K562 (cell line): ENCODE data around the gene POLR2L. TPM values are rescaled to one million over a fixed set of nuclear protein-coding genes. Genes with fewer than 3 reads are reported as not detected.

Source experiments
- BRCA1 ChIP-seq, 2 experiments: fragments of 450-650 bp in 1 of 2; sonication (generic) in 1 of 2; formaldehyde crosslinking in 1 of 2; IDR thresholded peaks; 2 replicates each; pipeline versions ENCODE4 v1.5.0 to v1.6.1; 2017 to 2020; ENCODE audit warnings: mild to moderate bottlenecking in 1 of 2, missing genetic modification reagents in 1 of 2
- EP400 ChIP-seq: fragments of 450-650 bp; IDR thresholded peaks from 2 replicates; pipeline ENCODE4 v1.6.1; 2017; ENCODE audit warnings: antibody characterized with exemption, mild to moderate bottlenecking, moderate library complexity
- FIP1L1 ChIP-seq: fragments of 200-400 bp; formaldehyde crosslinking; IDR thresholded peaks from 2 replicates; pipeline ENCODE4 v1.6.1; 2018; ENCODE audit warnings: mild to moderate bottlenecking, low read depth, low read length; ENCODE audit not compliant: poor library complexity, severe bottlenecking
- GABPB1 ChIP-seq: sonication (generic); formaldehyde crosslinking; IDR thresholded peaks from 2 replicates; pipeline ENCODE4 v1.8.0; 2022; ENCODE audit warnings: mild to moderate bottlenecking, missing genetic modification reagents
- GABPB2 ChIP-seq: fragments of 250-450 bp; sonication (Bioruptor Pico); conservative IDR thresholded peaks from 2 replicates; pipeline ENCODE4 v1.5.1; 2021; ENCODE audit warnings: mild to moderate bottlenecking
- JUN ChIP-seq, 2 experiments: sonication (generic) in 1 of 2; formaldehyde crosslinking in 1 of 2; IDR thresholded peaks; 2 replicates each; pipeline versions ENCODE4 v1.6.1 to v1.8.0; 2012 to 2022; ENCODE audit warnings: borderline replicate concordance in 2 of 2, mild to moderate bottlenecking in 2 of 2, improper control_type of control experiment in 1 of 2, low read depth in 1 of 2, low read length in 1 of 2, missing genetic modification reagents in 1 of 2
- MTA2 ChIP-seq: fragments of 450-650 bp; IDR thresholded peaks from 2 replicates; pipeline ENCODE4 v1.6.1; 2016; ENCODE audit warnings: low read depth
- NFRKB ChIP-seq: fragments of 450-650 bp; IDR thresholded peaks from 2 replicates; pipeline ENCODE4 v1.6.1; 2016; ENCODE audit warnings: low read depth
- STAG1 ChIP-seq: sonication (generic); formaldehyde crosslinking; IDR thresholded peaks from 2 replicates; pipeline ENCODE4 v1.5.0; 2020; ENCODE audit warnings: missing genetic modification reagents, borderline replicate concordance
- TBL1XR1 ChIP-seq, 2 experiments: IDR thresholded peaks; 2 replicates each; pipeline ENCODE4 v1.6.1; 2012; ENCODE audit warnings: improper control_type of control experiment in 2 of 2, low read length in 2 of 2, mild to moderate bottlenecking in 1 of 2
- WHSC1 ChIP-seq: IDR thresholded peaks from one replicate; pipeline ENCODE4 v1.6.1; 2012; ENCODE audit warnings: low read length, control low read depth, inconsistent platforms
- ZNF239 ChIP-seq: fragments of 250-450 bp; sonication (Bioruptor Pico); IDR thresholded peaks from 2 replicates; pipeline ENCODE4 v1.4.0; 2020; ENCODE audit warnings: mild to moderate bottlenecking
- ZNF311 ChIP-seq: fragments of 250-450 bp; sonication (Bioruptor Pico); IDR thresholded peaks from 2 replicates; pipeline ENCODE4 v1.4.0; 2020; ENCODE audit warnings: mild to moderate bottlenecking, moderate library complexity
- polyA plus RNA-seq, 8 experiments: library from polyadenylated mRNA; depleted of rRNA in 4 of 8; stranded (reverse) in 5 of 8; unstranded in 3 of 8; fragments of >200 nt; fragmentation: Nextera tagmentation in 2 of 8; fragmentation: Illumina TruSeq in 1 of 8; extraction: Ambion mirVana in 2 of 8; extraction: Trizol in 1 of 8; gene quantifications; 2 replicates each; pipeline versions ENCODE4 v1.2.1 to v1.2.3, GENCODE V29; 2011 to 2014; ENCODE audit warnings: inconsistent platforms in 1 of 8, missing spikeins in 1 of 8
- total RNA-seq, 7 experiments: library from RNA; depleted of rRNA in 6 of 7; stranded (reverse); fragments of >200 nt in 6 of 7; fragmentation: Illumina TruSeq in 2 of 7; extraction: Trizol in 2 of 7; gene quantifications; 2 replicates each; pipeline versions ENCODE4 v1.2.1 to v1.2.3, GENCODE V29; 2011 to 2021; ENCODE audit warnings: low replicate concordance in 1 of 7
- TF ChIP-seq, protein P1 (sequence below): sonication (generic); formaldehyde crosslinking; IDR thresholded peaks from 2 replicates; pipeline ENCODE4 v1.8.1; 2023; ENCODE audit warnings: mild to moderate bottlenecking, missing genetic modification reagents
- TF ChIP-seq, protein P2 (sequence below): fragments of 450-650 bp; IDR thresholded peaks from 2 replicates; pipeline ENCODE4 v1.7.0; 2016; ENCODE audit warnings: borderline replicate concordance
- TF ChIP-seq, protein P3 (sequence below): sonication (generic); formaldehyde crosslinking; IDR thresholded peaks from 2 replicates; pipeline ENCODE4 v1.8.1; 2023; ENCODE audit warnings: mild to moderate bottlenecking, missing genetic modification reagents
- TF ChIP-seq, protein P4 (sequence below): sonication (generic); formaldehyde crosslinking; IDR thresholded peaks from 2 replicates; pipeline ENCODE4 v1.8.1; 2023; ENCODE audit warnings: mild to moderate bottlenecking, missing genetic modification reagents

Gene POLR2L
- total and polyA plus RNA-seq, 9 of the 15 experiments (the other 6 are each of a cell fraction or from before 2014, with no cell fraction given): 38.3 to 688 (median 108) TPM

DNA sequence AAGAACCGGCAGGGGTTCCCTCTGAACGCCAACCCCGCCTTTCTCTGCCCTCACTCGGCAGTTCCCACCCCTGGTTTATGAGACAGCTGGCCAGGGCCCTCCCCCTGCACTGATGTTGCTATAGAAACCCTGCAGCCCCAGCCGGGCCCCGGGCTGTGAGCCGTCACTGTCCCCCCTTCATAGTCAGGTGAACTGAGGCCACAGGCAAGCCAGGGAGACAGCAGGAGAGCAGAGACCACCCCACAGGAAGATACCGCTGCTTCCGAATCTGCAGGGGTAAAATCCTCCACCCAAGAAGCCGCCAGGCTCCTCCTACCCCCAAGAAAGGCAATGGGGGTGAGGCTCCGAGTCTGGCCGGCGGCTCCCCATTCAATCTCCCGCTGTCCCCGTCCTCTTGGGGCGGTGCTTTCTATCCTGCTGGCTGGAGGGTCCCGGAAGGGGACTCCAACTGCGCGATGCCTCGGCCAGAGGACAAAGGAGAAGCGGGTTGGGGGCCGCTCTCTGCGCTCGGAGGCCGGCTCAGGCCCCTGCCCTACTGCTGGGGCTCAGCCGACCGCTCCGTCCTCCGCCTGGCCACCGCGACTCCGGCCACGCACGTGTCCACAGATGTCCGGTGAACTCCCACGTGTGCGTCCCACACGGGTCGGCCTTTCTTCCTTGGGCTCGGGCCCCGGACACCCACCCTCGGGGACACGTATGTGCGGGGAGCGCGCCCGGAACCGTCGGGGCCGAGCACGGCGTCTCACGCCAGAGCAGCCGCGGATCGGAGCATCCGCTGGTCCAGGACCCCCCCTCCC is 44.8 kb downstream of the POLR2L start (continued):
- TF ChIP-seq, protein P1, sequence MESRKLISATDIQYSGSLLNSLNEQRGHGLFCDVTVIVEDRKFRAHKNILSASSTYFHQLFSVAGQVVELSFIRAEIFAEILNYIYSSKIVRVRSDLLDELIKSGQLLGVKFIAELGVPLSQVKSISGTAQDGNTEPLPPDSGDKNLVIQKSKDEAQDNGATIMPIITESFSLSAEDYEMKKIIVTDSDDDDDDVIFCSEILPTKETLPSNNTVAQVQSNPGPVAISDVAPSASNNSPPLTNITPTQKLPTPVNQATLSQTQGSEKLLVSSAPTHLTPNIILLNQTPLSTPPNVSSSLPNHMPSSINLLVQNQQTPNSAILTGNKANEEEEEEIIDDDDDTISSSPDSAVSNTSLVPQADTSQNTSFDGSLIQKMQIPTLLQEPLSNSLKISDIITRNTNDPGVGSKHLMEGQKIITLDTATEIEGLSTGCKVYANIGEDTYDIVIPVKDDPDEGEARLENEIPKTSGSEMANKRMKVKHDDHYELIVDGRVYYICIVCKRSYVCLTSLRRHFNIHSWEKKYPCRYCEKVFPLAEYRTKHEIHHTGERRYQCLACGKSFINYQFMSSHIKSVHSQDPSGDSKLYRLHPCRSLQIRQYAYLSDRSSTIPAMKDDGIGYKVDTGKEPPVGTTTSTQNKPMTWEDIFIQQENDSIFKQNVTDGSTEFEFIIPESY (CRISPR knock-in tag): 0 out of 2 replicates have a peak, but pooled peaks have one; percentile 33
- no peak for TF ChIP-seq JUN (IDR thresholded peaks at IDR 0.05; ENCODE audit: borderline replicate concordance, low read depth, low read length)
- TF ChIP-seq JUN (CRISPR knock-in tag; IDR thresholded peaks at IDR 0.05; ENCODE audit: borderline replicate concordance): 0 out of 2 replicates have a peak, but pooled peaks have one; percentile 51
- peak; percentile 89; the same call in 1 of the 2 replicates for TF ChIP-seq EP400
- TF ChIP-seq GABPB2 (CRISPR knock-in tag): no peak
- TF ChIP-seq, protein P2, sequence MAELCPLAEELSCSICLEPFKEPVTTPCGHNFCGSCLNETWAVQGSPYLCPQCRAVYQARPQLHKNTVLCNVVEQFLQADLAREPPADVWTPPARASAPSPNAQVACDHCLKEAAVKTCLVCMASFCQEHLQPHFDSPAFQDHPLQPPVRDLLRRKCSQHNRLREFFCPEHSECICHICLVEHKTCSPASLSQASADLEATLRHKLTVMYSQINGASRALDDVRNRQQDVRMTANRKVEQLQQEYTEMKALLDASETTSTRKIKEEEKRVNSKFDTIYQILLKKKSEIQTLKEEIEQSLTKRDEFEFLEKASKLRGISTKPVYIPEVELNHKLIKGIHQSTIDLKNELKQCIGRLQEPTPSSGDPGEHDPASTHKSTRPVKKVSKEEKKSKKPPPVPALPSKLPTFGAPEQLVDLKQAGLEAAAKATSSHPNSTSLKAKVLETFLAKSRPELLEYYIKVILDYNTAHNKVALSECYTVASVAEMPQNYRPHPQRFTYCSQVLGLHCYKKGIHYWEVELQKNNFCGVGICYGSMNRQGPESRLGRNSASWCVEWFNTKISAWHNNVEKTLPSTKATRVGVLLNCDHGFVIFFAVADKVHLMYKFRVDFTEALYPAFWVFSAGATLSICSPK: no peak
- no peak for TF ChIP-seq ZNF239 (CRISPR knock-in tag)
- no peak for TF ChIP-seq TBL1XR1 (IDR thresholded peaks at IDR 0.05; ENCODE audit: low read length in 2 of 2)
- TF ChIP-seq FIP1L1: peak; percentile 8
- TF ChIP-seq WHSC1: no peak
- TF ChIP-seq, protein P3, sequence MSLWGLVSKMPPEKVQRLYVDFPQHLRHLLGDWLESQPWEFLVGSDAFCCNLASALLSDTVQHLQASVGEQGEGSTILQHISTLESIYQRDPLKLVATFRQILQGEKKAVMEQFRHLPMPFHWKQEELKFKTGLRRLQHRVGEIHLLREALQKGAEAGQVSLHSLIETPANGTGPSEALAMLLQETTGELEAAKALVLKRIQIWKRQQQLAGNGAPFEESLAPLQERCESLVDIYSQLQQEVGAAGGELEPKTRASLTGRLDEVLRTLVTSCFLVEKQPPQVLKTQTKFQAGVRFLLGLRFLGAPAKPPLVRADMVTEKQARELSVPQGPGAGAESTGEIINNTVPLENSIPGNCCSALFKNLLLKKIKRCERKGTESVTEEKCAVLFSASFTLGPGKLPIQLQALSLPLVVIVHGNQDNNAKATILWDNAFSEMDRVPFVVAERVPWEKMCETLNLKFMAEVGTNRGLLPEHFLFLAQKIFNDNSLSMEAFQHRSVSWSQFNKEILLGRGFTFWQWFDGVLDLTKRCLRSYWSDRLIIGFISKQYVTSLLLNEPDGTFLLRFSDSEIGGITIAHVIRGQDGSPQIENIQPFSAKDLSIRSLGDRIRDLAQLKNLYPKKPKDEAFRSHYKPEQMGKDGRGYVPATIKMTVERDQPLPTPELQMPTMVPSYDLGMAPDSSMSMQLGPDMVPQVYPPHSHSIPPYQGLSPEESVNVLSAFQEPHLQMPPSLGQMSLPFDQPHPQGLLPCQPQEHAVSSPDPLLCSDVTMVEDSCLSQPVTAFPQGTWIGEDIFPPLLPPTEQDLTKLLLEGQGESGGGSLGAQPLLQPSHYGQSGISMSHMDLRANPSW (CRISPR knock-in tag): 0 out of 2 replicates have a peak, but pooled peaks have one; percentile 47
- TF ChIP-seq, protein P4, sequence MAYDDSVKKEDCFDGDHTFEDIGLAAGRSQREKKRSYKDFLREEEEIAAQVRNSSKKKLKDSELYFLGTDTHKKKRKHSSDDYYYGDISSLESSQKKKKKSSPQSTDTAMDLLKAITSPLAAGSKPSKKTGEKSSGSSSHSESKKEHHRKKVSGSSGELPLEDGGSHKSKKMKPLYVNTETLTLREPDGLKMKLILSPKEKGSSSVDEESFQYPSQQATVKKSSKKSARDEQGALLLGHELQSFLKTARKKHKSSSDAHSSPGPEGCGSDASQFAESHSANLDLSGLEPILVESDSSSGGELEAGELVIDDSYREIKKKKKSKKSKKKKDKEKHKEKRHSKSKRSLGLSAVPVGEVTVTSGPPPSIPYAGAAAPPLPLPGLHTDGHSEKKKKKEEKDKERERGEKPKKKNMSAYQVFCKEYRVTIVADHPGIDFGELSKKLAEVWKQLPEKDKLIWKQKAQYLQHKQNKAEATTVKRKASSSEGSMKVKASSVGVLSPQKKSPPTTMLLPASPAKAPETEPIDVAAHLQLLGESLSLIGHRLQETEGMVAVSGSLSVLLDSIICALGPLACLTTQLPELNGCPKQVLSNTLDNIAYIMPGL (CRISPR knock-in tag): 0 out of 2 replicates have a peak, but pooled peaks have one; percentile 78
- no peak for TF ChIP-seq BRCA1 (IDR thresholded peaks at IDR 0.05)
- 0 out of 2 replicates have a peak, but pooled peaks have one; percentile 45 for TF ChIP-seq BRCA1 (CRISPR knock-in tag; IDR thresholded peaks at IDR 0.05)
- TF ChIP-seq NFRKB: no peak
- TF ChIP-seq GABPB1 (CRISPR knock-in tag): peak; percentile 57; the same call in 1 of the 2 replicates
- 0 out of 2 replicates have a peak, but pooled peaks have one; percentile 22 for TF ChIP-seq STAG1
- TF ChIP-seq MTA2: no peak
- 0 out of 2 replicates have a peak, but pooled peaks have one; percentile 27 for TF ChIP-seq ZNF311
